ENCODE measurements around the gene AGMO.

- TF ChIP-seq CTCF (IDR thresholded peaks at IDR 0.05): no peak
- no peak for TF ChIP-seq EP300 (IDR thresholded peaks at IDR 0.05)
- no peak for TF ChIP-seq POLR2A (IDR thresholded peaks at IDR 0.05)
Observed at GRCh38 chr7:15603124-15603523, 41.3 kb upstream of the AGMO start.

All from gastroesophageal sphincter (tissue), 3 donors.